ENCODE results near the gene CDCP1. TPM values are rescaled to one million over a fixed set of nuclear protein-coding genes. Genes with fewer than 3 reads are reported as not detected.

CDCP1 gene
- total RNA-seq, 1 donor = 7.6 TPM

DNA sequence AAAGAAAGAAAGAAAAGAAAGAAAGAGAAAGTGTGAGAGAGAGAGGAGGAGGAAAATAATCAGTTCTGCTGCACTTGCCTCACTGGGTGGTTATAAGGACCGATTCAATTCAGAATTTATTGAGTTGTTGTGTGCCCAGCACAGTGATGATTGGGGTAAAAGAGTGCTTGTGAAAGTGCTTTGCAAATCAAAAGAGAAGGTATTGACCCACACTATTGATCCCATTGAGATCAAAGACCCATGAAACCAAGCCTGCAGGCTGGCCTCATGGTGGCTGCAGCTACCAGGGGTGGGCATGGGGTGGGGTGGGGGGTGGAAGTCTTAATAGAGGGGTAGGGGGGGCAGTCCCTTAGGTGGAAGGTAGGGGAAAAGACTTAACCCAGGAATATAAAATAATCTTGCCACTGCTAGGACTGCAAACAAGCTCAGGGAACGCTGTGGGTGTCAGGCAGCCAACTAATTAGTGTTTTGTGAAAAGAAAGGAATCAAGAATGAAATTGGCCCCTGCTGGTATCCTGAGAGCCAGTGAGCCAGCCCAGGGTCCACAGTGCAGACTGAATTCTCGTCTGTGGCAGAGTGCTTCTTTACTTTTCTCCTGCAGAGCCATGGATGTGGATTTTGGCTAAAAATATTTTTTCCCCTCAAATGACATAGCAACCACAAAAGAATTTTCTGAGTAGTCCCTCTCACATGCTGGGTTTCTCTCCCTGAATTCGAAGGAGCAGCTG, 85.8 kb downstream of the CDCP1 start:
- Histone ChIP-seq H3K27ac (ENCODE audit: low read depth, low read length) (peak overlapping the region; percentile 74), H3K4me3 (ENCODE audit: insufficient read depth, low read length) (no peak overlapping the region), H3K4me1 (ENCODE audit: insufficient read depth, low read length) (peaks cover 53% of the 10 kb centered on the region)

DNA sequence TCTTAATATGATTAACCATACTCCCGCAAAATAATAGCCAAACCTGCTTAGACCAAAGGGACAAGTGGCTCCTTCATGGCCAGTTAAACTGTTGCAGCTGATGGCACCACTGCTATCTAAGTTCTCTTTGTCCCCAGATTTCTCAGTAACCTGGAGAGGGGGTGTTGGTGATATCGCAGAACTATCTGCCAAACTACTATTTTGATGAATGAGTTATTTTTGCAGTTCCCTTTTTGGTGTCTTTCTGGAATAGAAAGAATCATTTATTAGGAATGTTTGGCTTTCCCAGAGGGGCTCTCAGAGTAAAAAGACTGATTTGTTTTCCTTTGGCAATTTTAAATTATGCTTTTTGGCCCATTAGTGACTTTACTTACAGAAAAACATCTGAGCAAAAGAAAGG, 87.0 kb downstream of the CDCP1 start:
- Histone ChIP-seq H3K36me3 (ENCODE audit: insufficient read depth, low read length) (no peaks in the 10 kb centered on the region), H3K27ac (ENCODE audit: low read depth, low read length) (no peak overlapping the region), H3K4me2 (ENCODE audit: insufficient read depth, low read length) (no peak overlapping the region), H3K79me2 (ENCODE audit: insufficient read depth, low read length) (no peaks in the 10 kb centered on the region), H3K27me3 (ENCODE audit: insufficient read depth, low read length) (no peaks in the 10 kb centered on the region), H3K4me3 (ENCODE audit: insufficient read depth, low read length) (no peak overlapping the region), H3K4me1 (ENCODE audit: insufficient read depth, low read length) (peaks cover 53% of the 10 kb centered on the region), H4K20me1 (ENCODE audit: insufficient read depth, low read length) (no peaks in the 10 kb centered on the region), H2AFZ (ENCODE audit: low read length) (no peak overlapping the region), H3K9me3 (ENCODE audit: low read depth, low read length) (no peaks in the 10 kb centered on the region)
- no peak for DNase-seq (ENCODE audit: insufficient read length, low spot score, missing footprints)
- no peak for TF ChIP-seq CTCF (IDR thresholded peaks at IDR 0.05; ENCODE audit: extremely low read depth, low read depth, low read length)

More for the DNA sequence above, 85.8 kb downstream of the CDCP1 start:
- Histone ChIP-seq H3K4me2 (ENCODE audit: insufficient read depth, low read length) (no peak overlapping the region), H3K9me3 (ENCODE audit: low read depth, low read length) (no peaks in the 10 kb centered on the region), H3K36me3 (ENCODE audit: insufficient read depth, low read length) (no peaks in the 10 kb centered on the region), H4K20me1 (ENCODE audit: insufficient read depth, low read length) (no peaks in the 10 kb centered on the region), H2AFZ (ENCODE audit: low read length) (peak overlapping the region; percentile 80), H3K27me3 (ENCODE audit: insufficient read depth, low read length) (no peaks in the 10 kb centered on the region), H3K79me2 (ENCODE audit: insufficient read depth, low read length) (no peaks in the 10 kb centered on the region)
- no peak for DNase-seq (ENCODE audit: insufficient read length, low spot score, missing footprints)
- TF ChIP-seq CTCF (IDR thresholded peaks at IDR 0.05; ENCODE audit: extremely low read depth, low read depth, low read length) = no peak

DNA sequence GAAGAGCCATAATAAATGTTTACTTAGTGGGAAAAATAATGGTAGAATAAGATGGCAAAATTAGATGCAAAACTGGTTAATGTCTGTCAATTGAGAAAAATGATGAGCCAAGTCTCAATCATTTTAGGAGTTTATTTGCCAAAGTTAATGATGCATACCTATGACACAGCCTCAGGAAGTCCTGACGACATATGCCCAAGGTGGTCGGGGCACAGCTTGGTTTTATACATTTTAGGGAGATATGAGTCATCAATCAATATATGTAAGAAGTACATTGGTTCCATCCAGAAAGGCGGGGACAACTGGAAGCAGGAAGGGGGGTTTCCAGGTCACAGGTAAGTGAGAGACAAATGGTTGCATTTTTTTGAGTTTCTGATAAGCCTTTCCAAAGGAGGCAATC, 88.6 kb downstream of the CDCP1 start:
- H3K4me2 ChIP-seq (ENCODE audit: insufficient read depth, low read length) = no peak overlapping the region
- TF ChIP-seq CTCF (IDR thresholded peaks at IDR 0.05; ENCODE audit: extremely low read depth, low read depth, low read length) = no peak
- no peak for DNase-seq (ENCODE audit: insufficient read length, low spot score, missing footprints)
- no peaks in the 10 kb centered on the region for H3K36me3 ChIP-seq (ENCODE audit: insufficient read depth, low read length)
- H3K4me1 ChIP-seq (ENCODE audit: insufficient read depth, low read length) = peaks cover 51% of the 10 kb centered on the region
- no peaks in the 10 kb centered on the region for H3K9me3 ChIP-seq (ENCODE audit: low read depth, low read length)
- no peaks in the 10 kb centered on the region for H3K79me2 ChIP-seq (ENCODE audit: insufficient read depth, low read length)
- H3K27ac ChIP-seq (ENCODE audit: low read depth, low read length) = no peak overlapping the region
- no peaks in the 10 kb centered on the region for H4K20me1 ChIP-seq (ENCODE audit: insufficient read depth, low read length)
- H3K27me3 ChIP-seq (ENCODE audit: insufficient read depth, low read length) = no peaks in the 10 kb centered on the region
- H3K4me3 ChIP-seq (ENCODE audit: insufficient read depth, low read length) = no peak overlapping the region
- no peak overlapping the region for H2AFZ ChIP-seq (ENCODE audit: low read length)

- no peak overlapping the region for H3K4me2 ChIP-seq (ENCODE audit: insufficient read depth, low read length)
- H3K36me3 ChIP-seq (ENCODE audit: insufficient read depth, low read length) = no peaks in the 10 kb centered on the region
- TF ChIP-seq CTCF (IDR thresholded peaks at IDR 0.05; ENCODE audit: extremely low read depth, low read depth, low read length) = no peak
- H3K27me3 ChIP-seq (ENCODE audit: insufficient read depth, low read length) = no peaks in the 10 kb centered on the region
- no peak overlapping the region for H3K4me3 ChIP-seq (ENCODE audit: insufficient read depth, low read length)
- H2AFZ ChIP-seq (ENCODE audit: low read length) = no peak overlapping the region
- no peaks in the 10 kb centered on the region for H3K9me3 ChIP-seq (ENCODE audit: low read depth, low read length)
- H3K79me2 ChIP-seq (ENCODE audit: insufficient read depth, low read length) = no peaks in the 10 kb centered on the region
- DNase-seq (ENCODE audit: insufficient read length, low spot score, missing footprints) = no peak
- H3K4me1 ChIP-seq (ENCODE audit: insufficient read depth, low read length) = peaks cover 47% of the 10 kb centered on the region
- H4K20me1 ChIP-seq (ENCODE audit: insufficient read depth, low read length) = no peaks in the 10 kb centered on the region
- peak overlapping the region; percentile 40 for H3K27ac ChIP-seq (ENCODE audit: low read depth, low read length)
Observed at GRCh38 chr3:45056608-45057301, 89.4 kb downstream of the CDCP1 start.

Data from osteoblast (primary cell).